ENCODE measurements around the gene RNF115.
"Not testable (repeated sequence)": the region's sequence is repeated elsewhere in the genome, so short reads cannot be mapped to it uniquely, and the experiment has no call there.

Gene RNF115

GRCh38 chr1:145823565-145824498 is at the start of gene RNF115, which contains the start of gene POLR3C:
Gene RNF115, minus strand, starts transcription at chr1:145824095. Its CDS starts 222 bp downstream, at chr1:145823873.
Gene POLR3C, plus strand, starts transcription at chr1:145824200. Its CDS starts 1,577 bp downstream, at chr1:145825777.
- peak; percentile 60 to 62 for DNase-seq (ENCODE audit: low read depth in 2 of 2)

- no peak for DNase-seq (ENCODE audit: low read depth in 2 of 2)
These were observed 48.4 kb upstream of the RNF115 start for GRCh38 chr1:145871994-145872924.

- DNase-seq (ENCODE audit: low read depth in 2 of 2), result no peak
These were observed 44.3 kb upstream of the RNF115 start for GRCh38 chr1:145868232-145868631.

GRCh38 chr1:145863282-145864018 is 39.6 kb upstream of the RNF115 start:
- no peak for DNase-seq (ENCODE audit: low read depth in 2 of 2)

GRCh38 chr1:145859491-145860023 is 35.7 kb upstream of the RNF115 start:
- peak; percentile 26 to 60 for DNase-seq (ENCODE audit: low read depth in 2 of 2)

GRCh38 chr1:145858901-145859490 is 35.1 kb upstream of the RNF115 start, which contains the start of gene PIAS3:
Gene PIAS3, minus strand, starts transcription at chr1:145859081. Its CDS starts 91 bp downstream, at chr1:145858990.
- peak; percentile 41 to 62 for DNase-seq (ENCODE audit: low read depth in 2 of 2)

GRCh38 chr1:145858238-145858900 is 34.5 kb upstream of the RNF115 start:
- DNase-seq (ENCODE audit: low read depth in 2 of 2), result peak in 1 of 2 donors; percentile 33

- no peak for DNase-seq (ENCODE audit: low read depth in 2 of 2)
These were observed 33.3 kb upstream of the RNF115 start for GRCh38 chr1:145857170-145857569.

- DNase-seq (ENCODE audit: low read depth in 2 of 2), result no peak
These were observed 31.6 kb upstream of the RNF115 start for GRCh38 chr1:145855426-145855948.

GRCh38 chr1:145849356-145850160 is 25.7 kb upstream of the RNF115 start:
- no peak for DNase-seq (ENCODE audit: low read depth in 2 of 2)

GRCh38 chr1:145847827-145848226 is 23.9 kb upstream of the RNF115 start:
- no peak for DNase-seq (ENCODE audit: low read depth in 2 of 2)

GRCh38 chr1:145846201-145846612 is 22.3 kb upstream of the RNF115 start:
- DNase-seq (ENCODE audit: low read depth in 2 of 2), result no peak

GRCh38 chr1:145845514-145846161 is 21.7 kb upstream of the RNF115 start, which contains the start of gene NUDT17:
Gene NUDT17, plus strand, starts transcription at chr1:145845630. Its CDS starts 11 bp downstream, at chr1:145845641.
- DNase-seq (ENCODE audit: low read depth in 2 of 2), result peak; percentile 44 to 58

GRCh38 chr1:145845144-145845513 is 21.2 kb upstream of the RNF115 start:
- no peak for DNase-seq (ENCODE audit: low read depth in 2 of 2)

- no peak for DNase-seq (ENCODE audit: low read depth in 2 of 2)
These were observed 19.1 kb upstream of the RNF115 start for GRCh38 chr1:145843031-145843430.

- DNase-seq (ENCODE audit: low read depth in 2 of 2), result no peak
These were observed 13.8 kb upstream of the RNF115 start for GRCh38 chr1:145837656-145838055.

- not testable (repeated sequence) for DNase-seq (ENCODE audit: low read depth in 2 of 2)
These were observed 6.9 kb upstream of the RNF115 start for GRCh38 chr1:145830810-145831209.

- DNase-seq (ENCODE audit: low read depth in 2 of 2), result no peak
These were observed 4.6 kb upstream of the RNF115 start for GRCh38 chr1:145828367-145829026.
